HCT116 (cell line): ENCODE data around the gene CCDC157. TPM values are rescaled to one million over a fixed set of nuclear protein-coding genes. Genes with fewer than 3 reads are reported as not detected.

Experiments used
- ATAC-seq: fragments of 200-7000 bp; cut with Tn5 transposase; 2 replicates; pipeline ENCODE4 v1.9.1; 2020; ENCODE audit warnings: mild to moderate bottlenecking, moderate library complexity
- BruUV-seq: library from RNA; stranded (reverse); fragments of 400-500 nt; replicated peaks from 2 replicates; lab custom pipeline; 2021; lab: Mats Ljungman, UMichigan
- CTCF ChIA-PET: fragments of 300-600 bp; sonication (Branson Sonifier 250); formaldehyde crosslinking; loops from one replicate; lab custom pipeline; 2021; ENCODE audit warnings: antibody characterized with exemption; lab: Charles Lee
- POLR2A ChIA-PET: fragments of 300-600, 350-600 bp; sonication (Branson Sonifier 250); formaldehyde crosslinking; loops from one replicate; lab custom pipeline; 2021; ENCODE audit warnings: antibody characterized with exemption; lab: Charles Lee
- RAD21 ChIA-PET, 2 experiments: fragments of 300-600 bp; sonication (Branson Sonifier 250); formaldehyde crosslinking; loops; one replicate each; lab custom pipeline; 2023; ENCODE audit warnings: low total read pairs in 2 of 2; ENCODE audit not compliant: uncharacterized antibody in 2 of 2, unreplicated experiment in 2 of 2, low non-redundant PET in 1 of 2; lab: Charles Lee
- DNase-seq: peaks from one replicate; pipeline ENCODE4 v3.0.0-alpha.2; 2010; ENCODE audit warnings: low read depth, low spot score
- H2AFZ ChIP-seq: fragments of 200-600 bp; shearing (Covaris generic), sonication (generic); 2 replicates; pipeline ENCODE4 v1.6.1; 2017; ENCODE audit warnings: low read depth, mixed run types, mixed read lengths, antibody characterized with exemption, low read length; ENCODE audit not compliant: poor library complexity, severe bottlenecking
- H3K27ac ChIP-seq: 2 replicates; pipeline ENCODE4 v1.5.1; 2012; ENCODE audit warnings: low read depth, low read length
- H3K27me3 ChIP-seq: fragments of 200-600 bp; sonication (generic); 2 replicates; pipeline ENCODE4 v1.6.1; 2016; ENCODE audit warnings: mixed run types, low read length, mixed read lengths; ENCODE audit not compliant: insufficient read depth
- H3K36me3 ChIP-seq, 2 experiments: fragments of 200-500 bp in 1 of 2; fragments of 200-600 bp in 1 of 2; sonication (Bioruptor generic) in 1 of 2; sonication (generic) in 1 of 2; 2 replicates each; pipeline versions ENCODE4 v1.5.1 to v1.6.1; 2014 to 2016; ENCODE audit warnings: low read length in 2 of 2, inconsistent platforms in 1 of 2, mixed read lengths in 1 of 2, mixed run types in 1 of 2; ENCODE audit not compliant: insufficient read depth in 2 of 2, control insufficient read depth in 1 of 2
- H3K4me1 ChIP-seq, 2 experiments: fragments of 200-600 bp in 1 of 2; sonication (generic) in 1 of 2; 2 replicates each; pipeline versions ENCODE4 v1.5.1 to v1.6.1; 2012 to 2017; ENCODE audit warnings: low read length in 2 of 2, inconsistent platforms in 1 of 2, mild to moderate bottlenecking in 1 of 2, mixed read lengths in 1 of 2, mixed run types in 1 of 2, moderate library complexity in 1 of 2; ENCODE audit not compliant: insufficient read depth in 2 of 2, control insufficient read depth in 1 of 2
- H3K4me2 ChIP-seq: fragments of 200-600 bp; sonication (generic); 2 replicates; pipeline ENCODE4 v1.6.1; 2017; ENCODE audit warnings: mixed run types, low read length, mixed read lengths
- H3K4me3 ChIP-seq, 2 experiments: fragments of 200-600 bp in 1 of 2; sonication (generic) in 1 of 2; replicated peaks in 1 of 2; 2 replicates each; pipeline ENCODE4 v1.5.1; 2011 to 2016; ENCODE audit warnings: low read length in 2 of 2, control low read depth in 1 of 2, low read depth in 1 of 2, mild to moderate bottlenecking in 1 of 2, mixed read lengths in 1 of 2, mixed run types in 1 of 2
- H3K79me2 ChIP-seq: fragments of 200-600 bp; sonication (generic); 2 replicates; pipeline ENCODE4 v1.6.1; 2017; ENCODE audit warnings: mild to moderate bottlenecking, mixed run types, low read length, moderate library complexity, mixed read lengths; ENCODE audit not compliant: insufficient read depth
- H3K9ac ChIP-seq: fragments of 200-600 bp; sonication (generic); 2 replicates; pipeline ENCODE4 v1.6.1; 2016; ENCODE audit warnings: low read length, mixed read lengths
- H3K9me2 ChIP-seq: fragments of 200-600 bp; sonication (generic), shearing (Covaris generic); 2 replicates; pipeline ENCODE4 v1.6.1; 2017; ENCODE audit warnings: mixed run types, mild to moderate bottlenecking, moderate library complexity; ENCODE audit not compliant: insufficient read depth
- H3K9me3 ChIP-seq, 2 experiments: fragments of 200-500 bp in 1 of 2; fragments of 200-600 bp in 1 of 2; sonication (Bioruptor generic) in 1 of 2; sonication (generic) in 1 of 2; 2 replicates each; pipeline ENCODE4 v1.6.1; 2014 to 2017; ENCODE audit warnings: low read length in 2 of 2, mixed read lengths in 2 of 2, inconsistent platforms in 1 of 2, low read depth in 1 of 2, mild to moderate bottlenecking in 1 of 2, mixed run types in 1 of 2, moderate library complexity in 1 of 2; ENCODE audit not compliant: control insufficient read depth in 1 of 2, insufficient read depth in 1 of 2
- H4K20me1 ChIP-seq: fragments of 200-600 bp; sonication (generic), shearing (Covaris generic); 2 replicates; pipeline ENCODE4 v1.6.1; 2017; ENCODE audit warnings: mixed run types, mild to moderate bottlenecking, moderate library complexity; ENCODE audit not compliant: insufficient read depth
- CBX3 ChIP-seq: IDR thresholded peaks from 2 replicates; pipeline ENCODE4 v1.6.1; 2012; ENCODE audit warnings: low read depth
- ELF1 ChIP-seq: IDR thresholded peaks from 2 replicates; pipeline ENCODE4 v1.6.1; 2012; ENCODE audit warnings: low read depth, borderline replicate concordance
- EZH2phosphoT487 ChIP-seq: fragments of 200-600 bp; IDR thresholded peaks from 2 replicates; pipeline ENCODE4 v1.6.1; 2018; ENCODE audit warnings: antibody characterized with exemption, borderline replicate concordance
- JUND ChIP-seq: IDR thresholded peaks from 2 replicates; pipeline ENCODE4 v1.6.1; 2012
- POLR2A ChIP-seq: IDR thresholded peaks from 2 replicates; pipeline ENCODE4 v1.7.0; 2011; ENCODE audit warnings: borderline replicate concordance; ENCODE audit not compliant: insufficient read depth, insufficient read length; ENCODE audit errors: extremely low read depth
- POLR2AphosphoS5 ChIP-seq: IDR thresholded peaks from 2 replicates; pipeline ENCODE4 v1.6.1; 2011; ENCODE audit warnings: mild to moderate bottlenecking, low read depth, low read length, moderate library complexity
- RAD21 ChIP-seq: IDR thresholded peaks from 2 replicates; pipeline ENCODE4 v1.6.1; 2012; ENCODE audit warnings: low read depth, mild to moderate bottlenecking
- SIN3A ChIP-seq: IDR thresholded peaks from 2 replicates; pipeline ENCODE4 v1.6.1; 2012; ENCODE audit warnings: low read depth
- SP1 ChIP-seq: IDR thresholded peaks from 2 replicates; pipeline ENCODE4 v1.6.1; 2012; ENCODE audit warnings: low read depth
- SRF ChIP-seq: IDR thresholded peaks from 2 replicates; pipeline ENCODE4 v1.6.1; 2012; ENCODE audit warnings: low read depth
- TCF7L2 ChIP-seq: IDR thresholded peaks from 2 replicates; pipeline ENCODE4 v1.7.0; 2011; ENCODE audit warnings: borderline replicate concordance, inconsistent platforms; ENCODE audit not compliant: insufficient read depth, insufficient read length; ENCODE audit errors: extremely low read depth
- ZFX ChIP-seq: fragments of 450-650 bp; IDR thresholded peaks from 2 replicates; pipeline ENCODE4 v1.6.1; 2017
- ZNF274 ChIP-seq: fragments of 200-500 bp; sonication (Bioruptor generic); IDR thresholded peaks from 2 replicates; pipeline ENCODE4 v1.6.1; 2014; ENCODE audit warnings: mild to moderate bottlenecking, low read depth, low read length, inconsistent platforms
- intact Hi-C: fragments of 100-400 bp; cut with micrococcal nuclease; formaldehyde crosslinking; loops from 2 replicates; pipeline ENCODE4 v1.10.0; 2022
- total RNA-seq: library from RNA; stranded (reverse); gene quantifications from one replicate; pipeline ENCODE4 v1.2.1, GENCODE V29; 2021; ENCODE audit not compliant: unreplicated experiment
- TF ChIP-seq, protein P1 (sequence below): IDR thresholded peaks from 2 replicates; pipeline ENCODE4 v1.6.1; 2011; ENCODE audit warnings: mild to moderate bottlenecking, low read length, moderate library complexity; ENCODE audit not compliant: insufficient replicate concordance; ENCODE audit errors: extremely low read depth
- TF ChIP-seq, protein P2 (sequence below): IDR thresholded peaks from 2 replicates; pipeline ENCODE4 v1.6.1; 2012

CCDC157 gene
- total RNA-seq, 1 experiment from 2014 or later, result 2.1 TPM

DNA sequence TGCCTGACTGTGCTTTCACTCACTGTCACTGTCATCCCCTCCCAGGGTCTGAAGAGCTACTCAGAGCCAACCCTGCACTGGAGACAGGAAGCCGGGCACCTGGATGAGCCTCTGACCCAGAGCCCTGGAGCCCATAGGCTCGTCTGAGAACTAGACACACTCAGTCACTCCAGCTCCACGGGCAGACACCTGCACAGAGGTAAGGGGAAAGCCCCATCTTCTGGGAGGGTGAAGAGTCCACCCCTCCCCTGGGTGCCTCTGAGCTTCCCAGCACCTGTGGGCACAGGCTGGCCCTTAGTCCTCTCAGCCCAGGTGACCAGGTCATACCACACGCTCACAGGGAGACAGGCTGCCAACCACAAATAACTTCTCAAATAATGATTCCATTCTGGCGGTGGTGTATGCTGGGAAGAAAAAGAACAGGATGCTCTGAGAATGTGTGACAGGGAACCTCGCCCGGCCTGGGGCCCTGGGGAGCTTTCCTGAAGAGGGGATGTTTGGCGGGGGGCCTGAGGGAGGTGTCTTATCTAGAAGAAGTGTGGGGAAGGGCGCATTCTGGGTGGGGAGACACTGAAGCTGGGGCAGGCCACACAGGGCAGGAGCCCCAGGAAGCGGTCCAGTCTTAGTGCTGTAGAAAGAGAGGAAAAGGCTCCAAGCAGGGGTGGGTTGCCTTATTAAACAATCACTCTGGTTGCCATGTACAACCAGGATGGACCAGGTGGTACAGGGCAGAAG is 5.3 kb downstream of the CCDC157 start:
- ChIA-PET POLR2A (no interaction called here), CTCF (no interaction called here), RAD21 (no interaction called here)
- H4K20me1 ChIP-seq, result no peaks in the 10 kb centered on the region
- no peaks in the 10 kb centered on the region for H3K9me3 ChIP-seq
- H3K9me2 ChIP-seq, result no peaks in the 10 kb centered on the region
- TF ChIP-seq, protein P1, sequence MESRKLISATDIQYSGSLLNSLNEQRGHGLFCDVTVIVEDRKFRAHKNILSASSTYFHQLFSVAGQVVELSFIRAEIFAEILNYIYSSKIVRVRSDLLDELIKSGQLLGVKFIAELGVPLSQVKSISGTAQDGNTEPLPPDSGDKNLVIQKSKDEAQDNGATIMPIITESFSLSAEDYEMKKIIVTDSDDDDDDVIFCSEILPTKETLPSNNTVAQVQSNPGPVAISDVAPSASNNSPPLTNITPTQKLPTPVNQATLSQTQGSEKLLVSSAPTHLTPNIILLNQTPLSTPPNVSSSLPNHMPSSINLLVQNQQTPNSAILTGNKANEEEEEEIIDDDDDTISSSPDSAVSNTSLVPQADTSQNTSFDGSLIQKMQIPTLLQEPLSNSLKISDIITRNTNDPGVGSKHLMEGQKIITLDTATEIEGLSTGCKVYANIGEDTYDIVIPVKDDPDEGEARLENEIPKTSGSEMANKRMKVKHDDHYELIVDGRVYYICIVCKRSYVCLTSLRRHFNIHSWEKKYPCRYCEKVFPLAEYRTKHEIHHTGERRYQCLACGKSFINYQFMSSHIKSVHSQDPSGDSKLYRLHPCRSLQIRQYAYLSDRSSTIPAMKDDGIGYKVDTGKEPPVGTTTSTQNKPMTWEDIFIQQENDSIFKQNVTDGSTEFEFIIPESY, result no peak
- TF ChIP-seq SRF (no peak), ELF1 (no peak), POLR2A (no peak), ZFX (no peak)
- no peaks in the 10 kb centered on the region for H3K27me3 ChIP-seq
- no peak overlapping the region for H2AFZ ChIP-seq
- H3K36me3 ChIP-seq, result no peaks in the 10 kb centered on the region
- DNase-seq, result no peak
- no peak overlapping the region for H3K9ac ChIP-seq
- H3K4me1 ChIP-seq, result peaks cover 4 to 5% of the 10 kb centered on the region in 2 experiments; a peak in 2 of 4 replicates
- no peak overlapping the region for H3K4me2 ChIP-seq
- no peak overlapping the region for H3K27ac ChIP-seq
- intact Hi-C loops, result no loop called here
- ATAC-seq, result no peak
- H3K79me2 ChIP-seq, result no peaks in the 10 kb centered on the region
- no TSS peak for BruUV-seq
- no peak overlapping the region for H3K4me3 ChIP-seq

DNA sequence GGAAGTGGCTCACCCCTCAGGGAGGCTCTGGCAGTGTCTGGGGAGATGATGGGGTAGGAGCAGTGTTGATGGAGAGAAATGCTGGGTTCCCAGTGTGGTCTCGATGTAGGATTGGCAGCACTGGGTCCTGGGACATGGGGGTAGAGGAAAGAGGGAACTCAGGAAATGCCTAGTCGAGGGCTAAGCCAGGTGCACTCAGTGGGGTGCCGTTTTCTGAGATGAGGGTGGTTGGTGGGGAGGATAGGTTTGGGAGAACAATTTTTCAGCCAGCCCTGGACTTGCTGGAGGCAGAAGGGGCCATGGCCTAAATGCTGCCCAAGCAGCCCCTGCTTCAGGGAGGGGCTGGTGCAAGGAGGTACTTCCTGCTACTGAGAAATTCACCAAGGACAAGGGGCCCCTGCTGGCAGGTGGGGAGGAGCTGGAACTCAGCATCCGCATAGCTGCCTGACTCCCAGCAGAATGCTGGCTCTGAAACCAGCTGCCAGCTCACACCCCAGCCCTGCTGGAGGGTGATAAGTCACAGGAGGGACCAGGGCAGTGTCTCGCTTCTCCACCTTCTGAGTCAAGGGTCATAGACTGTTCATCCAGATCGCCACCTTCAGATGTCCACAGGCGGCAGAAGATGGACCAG is 6.0 kb downstream of the CCDC157 start:
- H3K79me2 ChIP-seq, result no peaks in the 10 kb centered on the region
- ChIA-PET RAD21 (no interaction called here), CTCF (no interaction called here), POLR2A (no interaction called here)
- intact Hi-C loops, result no loop called here
- H3K4me1 ChIP-seq, result peaks cover 0 to 3% of the 10 kb centered on the region in 2 experiments; a peak in 2 of 4 replicates
- no peaks in the 10 kb centered on the region for H4K20me1 ChIP-seq
- no peak overlapping the region for H3K4me2 ChIP-seq
- no peaks in the 10 kb centered on the region for H3K27me3 ChIP-seq
- no TSS peak for BruUV-seq
- H3K27ac ChIP-seq, result no peak overlapping the region
- H2AFZ ChIP-seq, result no peak overlapping the region
- no peaks in the 10 kb centered on the region for H3K36me3 ChIP-seq
- no peak overlapping the region for H3K4me3 ChIP-seq
- DNase-seq (no peak), ATAC-seq (peak; percentile 38; the same call in 1 of the 2 replicates)
- H3K9me2 ChIP-seq, result no peaks in the 10 kb centered on the region
- H3K9me3 ChIP-seq, result no peaks in the 10 kb centered on the region
- no peak overlapping the region for H3K9ac ChIP-seq
- TF ChIP-seq POLR2AphosphoS5 (no peak), ELF1 (no peak), RAD21 (no peak), JUND (no peak), SP1 (no peak), ZNF274 (no peak), TCF7L2 (no peak), SIN3A (no peak), CBX3 (no peak), EZH2phosphoT487 (no peak), ZFX (no peak)
- TF ChIP-seq, protein P1, result no peak
- TF ChIP-seq, protein P2, sequence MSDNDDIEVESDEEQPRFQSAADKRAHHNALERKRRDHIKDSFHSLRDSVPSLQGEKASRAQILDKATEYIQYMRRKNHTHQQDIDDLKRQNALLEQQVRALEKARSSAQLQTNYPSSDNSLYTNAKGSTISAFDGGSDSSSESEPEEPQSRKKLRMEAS, result no peak
